ENCODE results near the gene LYZL6.

LYZL6 gene

DNA sequence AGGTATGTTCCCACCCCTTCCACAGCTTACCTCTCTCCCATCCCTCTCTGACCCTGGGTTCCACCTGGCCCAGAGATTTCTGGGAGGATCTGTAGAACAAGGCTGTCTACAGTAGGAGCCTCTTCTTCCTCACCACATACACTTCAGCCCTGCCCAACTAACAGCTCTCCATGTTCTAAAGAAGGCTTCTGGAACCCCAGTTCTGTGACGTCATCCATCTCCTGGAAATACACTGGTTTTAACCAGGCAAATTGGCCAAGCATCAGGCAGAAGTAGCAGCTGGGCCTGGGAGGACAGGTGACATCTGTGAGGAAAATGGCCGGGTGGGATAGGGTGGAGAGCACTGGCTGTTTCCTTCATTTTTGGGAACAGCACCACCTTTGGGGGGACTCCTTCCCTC is at the start of gene LYZL6:
Gene LYZL6 (minus strand): TSS at position 177 of the 400 bp plus-strand sequence. CDS start 4,357 bp downstream, outside the sequence.
- DNase-seq (ENCODE audit: low spot score): no peak

- DNase-seq (ENCODE audit: low spot score): no peak
Measured at GRCh38 chr17:35991075-35991474, 47.6 kb upstream of the LYZL6 start.

DNA sequence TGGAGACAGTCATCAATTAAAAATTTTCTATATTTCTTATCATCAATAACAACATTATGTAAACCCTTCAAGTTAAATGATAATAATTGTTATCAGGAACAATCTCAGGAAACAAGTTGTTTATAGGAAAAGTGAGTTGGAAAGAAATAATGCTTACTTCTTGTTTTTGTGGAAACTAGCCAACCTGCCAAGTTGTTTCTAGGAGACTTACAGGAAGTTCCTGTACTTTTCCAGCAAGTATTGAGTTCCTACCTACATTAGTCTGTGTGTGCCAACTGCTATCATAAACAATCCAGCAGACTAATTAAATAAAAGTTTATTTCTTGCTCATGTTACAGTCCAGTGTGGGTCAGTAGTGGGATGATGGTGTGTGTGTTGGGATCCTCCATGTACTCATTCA is 44.7 kb upstream of the LYZL6 start:
- no peak for DNase-seq (ENCODE audit: low spot score)

DNA sequence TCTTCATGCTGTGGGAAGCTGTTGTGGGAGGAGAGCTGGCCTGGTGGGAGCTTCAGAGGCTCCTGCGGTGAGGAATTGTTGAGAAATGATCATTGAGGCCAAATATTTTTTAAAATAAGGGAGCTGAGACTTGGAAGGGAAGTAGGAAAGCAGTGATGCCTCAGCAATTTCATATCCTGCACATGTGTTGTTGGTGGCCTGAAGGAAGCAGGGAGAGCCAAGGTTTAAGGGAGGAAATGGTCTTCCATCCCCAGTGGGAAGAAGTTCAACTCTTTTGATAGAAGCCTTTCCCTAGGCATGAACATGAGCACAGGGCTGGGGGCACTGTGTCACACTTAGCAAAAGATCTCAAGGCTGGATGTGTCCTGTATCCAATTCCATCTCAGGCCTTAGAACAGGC is 43.1 kb upstream of the LYZL6 start, which contains the start of gene CCL14:
Gene CCL14 (minus strand): TSS at position 87 of the 400 bp plus-strand sequence. CDS start 80 bp downstream, at position 7.
- no peak for DNase-seq (ENCODE audit: low spot score)

DNA sequence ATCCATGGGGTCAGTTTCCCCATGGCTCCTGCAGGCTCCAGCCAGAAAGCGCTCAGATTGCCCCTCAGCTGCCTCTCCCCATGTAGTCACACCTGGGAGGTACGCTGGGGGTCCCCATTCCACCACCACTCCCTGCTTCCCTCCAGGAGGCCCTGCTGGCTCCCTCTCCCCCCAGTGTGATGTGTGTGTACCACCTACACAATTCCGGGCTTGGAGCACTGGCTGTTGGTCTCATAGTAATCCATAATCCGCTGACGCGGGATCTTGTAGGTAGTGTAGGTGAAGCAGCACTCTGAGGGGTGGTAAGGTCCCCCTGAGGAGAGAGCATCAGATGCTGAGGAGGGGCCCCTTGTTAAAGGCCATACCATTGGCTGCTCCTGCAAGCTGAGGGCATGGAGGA is 40.6 kb upstream of the LYZL6 start:
- DNase-seq (ENCODE audit: low spot score): no peak

DNA sequence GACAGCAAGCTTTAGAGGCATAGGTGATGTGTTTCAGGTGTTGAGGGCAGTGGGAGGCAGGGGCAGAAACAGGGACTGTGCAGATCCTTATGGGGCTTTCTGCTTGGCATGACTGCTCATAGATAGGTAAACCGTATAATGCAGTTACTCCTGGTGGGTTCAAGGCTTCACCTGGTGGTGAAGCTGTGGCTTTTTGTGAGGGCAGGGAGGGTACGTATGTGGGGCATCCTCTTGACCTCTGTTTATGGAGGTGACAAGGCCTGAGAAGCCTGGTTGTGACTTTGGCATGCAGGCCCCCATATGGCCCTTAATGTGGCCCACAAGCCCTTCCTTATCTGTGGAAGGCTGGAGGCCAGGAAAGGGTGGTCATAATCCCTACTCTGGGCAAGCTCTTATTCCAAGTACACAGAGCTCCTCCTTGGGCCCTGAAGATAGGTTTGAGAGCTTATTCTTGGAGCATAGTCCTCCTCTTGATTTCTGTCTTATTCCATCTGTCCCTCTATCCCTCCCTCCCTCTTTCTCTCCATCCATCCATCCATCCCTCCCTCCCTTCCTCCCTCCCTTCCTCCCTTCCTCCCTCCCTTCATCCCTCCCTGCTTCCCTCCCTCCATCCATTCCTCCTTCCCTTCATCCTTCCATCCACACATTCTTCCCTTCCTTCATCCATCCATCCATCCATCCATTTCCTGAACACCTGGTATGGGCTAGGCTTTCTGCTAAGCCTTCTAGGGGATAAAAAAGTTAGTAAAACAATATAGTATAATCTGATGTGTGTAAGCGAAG is 39.1 kb upstream of the LYZL6 start:
- DNase-seq (ENCODE audit: low spot score): no peak

GRCh38 chr17:35981908-35982330 is 38.4 kb upstream of the LYZL6 start:
- no peak for DNase-seq (ENCODE audit: low spot score)

DNA sequence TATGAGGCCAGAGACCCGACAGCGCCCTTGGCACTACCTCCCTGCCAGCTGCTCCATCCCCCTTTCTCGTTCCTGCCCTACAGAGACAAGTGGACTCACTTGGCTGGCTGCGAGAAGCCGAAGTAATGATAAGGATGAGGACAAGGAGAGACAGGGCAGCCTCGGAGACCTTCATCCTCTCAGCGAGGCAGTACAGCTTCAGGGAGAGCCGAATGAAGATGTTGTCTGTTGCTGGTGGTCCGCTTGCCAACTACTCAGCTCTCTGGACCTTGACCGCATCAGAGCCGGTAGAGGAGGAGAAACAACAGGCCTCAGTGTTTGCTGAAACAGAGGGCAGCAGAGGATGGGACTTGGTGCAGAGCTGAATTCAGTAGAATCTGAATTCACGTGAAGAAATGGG is 37.7 kb upstream of the LYZL6 start, which contains the start of gene CCL16:
Gene CCL16 (minus strand): TSS at position 252 of the 400 bp plus-strand sequence. CDS start 77 bp downstream, at position 175.
- DNase-seq (ENCODE audit: low spot score): no peak

DNA sequence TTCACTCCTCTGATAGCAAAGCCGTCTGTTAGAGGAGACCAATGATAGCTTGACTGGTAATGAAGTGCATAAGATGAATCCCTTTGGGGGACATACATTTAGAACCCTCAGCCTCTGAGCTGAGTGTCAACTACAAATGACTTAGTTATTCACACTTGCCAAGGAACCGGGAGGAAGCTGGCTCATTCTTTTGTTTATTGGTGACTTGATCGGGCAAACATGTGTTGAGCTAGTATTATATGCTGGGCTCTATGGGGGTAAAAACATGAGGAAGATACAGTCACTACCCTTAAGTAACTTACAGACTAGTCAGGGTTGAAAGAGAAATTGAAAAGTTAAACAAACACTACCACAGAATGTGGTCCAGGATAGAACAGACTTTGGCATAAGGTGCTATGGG is 34.8 kb upstream of the LYZL6 start:
- no peak for DNase-seq (ENCODE audit: low spot score)

GRCh38 chr17:35977509-35977908 is 34.0 kb upstream of the LYZL6 start:
- no peak for DNase-seq (ENCODE audit: low spot score)

DNA sequence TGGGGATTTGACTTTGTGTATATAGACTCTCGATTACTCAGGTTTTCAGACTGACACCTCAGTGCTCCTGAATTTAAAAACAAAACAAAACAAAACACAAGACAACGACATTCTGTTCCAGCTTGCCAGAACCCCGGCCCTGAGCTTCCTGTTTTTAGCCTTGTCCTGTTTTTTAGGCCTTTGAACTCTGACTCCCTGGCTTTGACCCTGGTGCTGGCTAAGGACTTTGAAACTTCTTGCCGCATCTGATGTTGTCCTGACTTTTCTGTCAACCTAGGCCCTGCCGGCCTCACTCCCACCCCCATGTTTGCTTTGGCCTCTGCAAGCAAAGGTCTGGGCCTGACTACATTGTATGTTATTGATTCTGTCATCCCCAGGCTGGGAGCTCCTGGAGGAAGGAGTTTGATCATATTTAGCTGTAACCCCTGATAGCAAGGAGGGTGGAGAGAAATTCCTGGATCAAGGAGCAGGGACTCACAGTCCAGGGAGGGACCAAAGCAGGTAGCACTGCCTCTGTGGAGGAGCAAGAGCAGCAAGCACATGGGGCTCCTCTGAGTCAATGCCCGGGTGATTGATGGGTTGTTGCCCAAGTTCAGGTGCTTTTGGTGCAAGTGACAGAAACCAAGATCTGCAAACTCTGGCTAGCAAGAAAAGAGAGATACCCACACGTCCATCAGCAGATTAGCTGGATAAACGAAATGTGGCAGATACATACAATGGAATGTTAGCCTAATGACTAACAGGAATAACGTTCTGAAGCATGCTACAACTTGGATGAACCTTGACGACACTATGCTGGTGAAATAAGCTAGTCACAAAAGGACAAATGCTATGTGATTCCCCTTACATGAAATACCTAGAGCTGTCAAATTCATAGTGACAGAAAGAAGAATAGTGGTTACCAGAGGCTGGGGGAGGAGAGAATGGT is 30.1 kb upstream of the LYZL6 start:
- DNase-seq (ENCODE audit: low spot score): no peak

DNA sequence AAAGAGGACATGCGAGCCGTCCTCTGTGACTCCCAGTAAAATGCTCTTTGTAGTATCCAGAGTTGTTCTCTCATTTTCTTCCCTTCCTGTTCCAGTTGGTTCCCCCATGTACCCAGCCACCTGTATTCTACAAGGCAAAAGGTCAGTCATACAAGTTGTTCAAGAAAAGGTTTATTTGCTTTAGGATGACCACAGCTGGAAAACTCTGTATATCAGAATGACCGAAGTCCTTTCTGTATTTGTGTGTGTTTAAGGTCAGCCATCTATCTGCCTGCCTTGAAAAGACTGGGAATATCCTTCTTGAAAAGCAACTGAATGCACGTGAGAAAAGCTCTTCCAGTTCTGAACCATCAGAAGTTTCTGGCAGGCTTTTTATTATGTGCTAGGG is 29.4 kb upstream of the LYZL6 start:
- DNase-seq (ENCODE audit: low spot score): no peak

GRCh38 chr17:35972535-35972934 is 29.0 kb upstream of the LYZL6 start:
- no peak for DNase-seq (ENCODE audit: low spot score)

DNA sequence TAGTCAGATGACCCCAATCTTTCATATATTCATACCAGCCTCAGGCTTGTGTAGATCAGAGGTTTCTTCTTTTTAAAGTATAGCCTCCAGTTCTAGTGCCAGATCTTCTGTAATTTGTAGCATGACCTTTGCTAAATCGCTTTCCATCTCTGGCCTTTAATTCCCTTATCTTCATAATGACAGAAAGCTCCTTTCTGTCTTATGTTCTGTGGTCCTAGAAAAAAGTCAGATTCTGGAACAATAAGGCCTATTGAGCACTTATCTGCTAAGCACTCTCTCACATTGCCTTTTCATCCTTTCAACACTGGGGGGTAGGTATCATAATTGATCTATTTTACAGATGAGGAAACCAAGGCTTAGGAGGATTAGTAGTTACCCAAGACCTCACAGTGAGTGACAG is 28.6 kb upstream of the LYZL6 start:
- DNase-seq (ENCODE audit: low spot score): no peak

DNA sequence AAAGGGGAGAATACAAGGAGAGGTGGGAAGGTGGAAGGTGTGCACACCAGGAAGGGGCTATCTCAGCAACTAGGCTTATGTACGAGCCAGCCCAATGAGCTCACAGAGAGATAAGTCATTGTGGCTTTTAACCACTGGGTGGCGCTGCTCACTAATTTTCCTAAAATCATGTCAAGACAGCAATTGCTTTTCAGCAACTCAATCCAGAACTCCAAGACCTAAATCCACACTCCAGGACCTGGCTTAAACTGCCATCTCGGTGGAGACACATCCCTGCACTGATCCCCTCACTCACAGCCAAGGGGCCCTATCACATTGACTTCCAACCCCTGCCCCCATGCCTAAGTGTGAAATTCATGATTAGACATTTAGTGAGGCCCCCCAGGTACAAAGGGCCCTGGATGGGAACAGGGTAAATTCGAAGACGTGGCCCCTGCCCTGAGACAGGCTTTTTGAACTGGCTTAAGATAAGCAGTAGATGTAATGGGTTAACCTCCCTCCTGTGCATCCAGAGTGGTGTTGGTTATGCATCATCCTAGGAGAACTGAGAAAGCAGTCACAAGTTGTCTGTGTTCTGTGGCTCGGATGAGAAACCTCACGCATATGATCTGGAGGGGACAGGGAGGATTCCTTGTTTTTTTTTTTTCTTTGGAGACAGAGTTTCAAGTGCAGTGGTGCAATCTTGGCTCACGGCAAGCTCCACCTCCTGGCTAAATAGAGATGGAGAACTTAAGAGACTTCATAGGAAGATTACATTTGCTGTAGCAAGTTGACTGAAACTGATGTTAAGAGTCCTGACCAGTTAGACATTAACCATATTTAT is 26.3 kb upstream of the LYZL6 start:
- DNase-seq (ENCODE audit: low spot score): peak; percentile 76

DNA sequence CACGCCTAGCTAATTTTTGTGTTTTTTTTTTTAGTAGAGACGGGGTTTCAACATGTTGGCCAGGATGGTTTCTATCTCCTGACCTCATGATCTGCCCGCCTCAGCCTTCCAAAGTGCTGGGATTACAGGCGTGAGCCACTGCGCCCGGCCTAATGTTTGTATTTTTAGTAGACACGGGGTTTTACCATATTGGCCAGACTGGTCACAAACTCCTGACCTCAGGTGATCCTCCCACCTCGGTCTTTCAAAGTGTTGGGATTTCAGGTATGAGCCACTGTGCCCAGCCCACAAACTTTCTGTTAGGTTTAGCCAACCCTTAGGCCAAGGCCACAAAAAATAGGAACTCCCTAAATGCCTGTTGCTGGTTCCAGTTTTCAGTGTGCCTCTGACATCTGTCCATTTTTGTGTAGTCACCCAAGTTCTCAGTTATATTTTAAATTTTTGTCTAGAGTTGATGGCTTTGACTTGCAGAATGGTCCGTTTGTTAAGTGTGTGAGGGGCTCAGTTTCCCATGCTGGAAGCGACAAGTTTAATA is 25.1 kb upstream of the LYZL6 start:
- DNase-seq (ENCODE audit: low spot score): no peak

- DNase-seq (ENCODE audit: low spot score): no peak
Measured at GRCh38 chr17:35965272-35965671, 21.8 kb upstream of the LYZL6 start.

DNA sequence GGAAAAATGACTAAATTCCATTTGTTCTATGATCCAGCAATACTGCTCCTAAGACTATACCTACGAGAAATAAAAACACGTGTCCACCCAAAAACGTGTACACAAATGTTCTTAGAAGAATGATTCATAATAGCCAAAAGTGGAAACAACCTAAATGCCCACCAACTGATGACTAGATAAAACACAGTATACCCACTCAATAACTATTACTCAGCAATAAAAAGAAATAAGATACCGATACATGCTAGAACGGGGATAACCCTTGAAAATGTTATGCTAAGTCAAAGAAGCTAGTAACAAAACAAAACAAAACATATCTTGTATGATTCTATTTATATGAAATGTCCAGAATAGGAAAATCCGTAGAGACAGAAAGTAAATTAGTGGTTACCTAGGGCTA is 20.1 kb upstream of the LYZL6 start:
- no peak for DNase-seq (ENCODE audit: low spot score)

GRCh38 chr17:35953720-35954119 is 10.2 kb upstream of the LYZL6 start:
- no peak for DNase-seq (ENCODE audit: low spot score)

GRCh38 chr17:35949401-35949800 is 5.9 kb upstream of the LYZL6 start:
- DNase-seq (ENCODE audit: low spot score): no peak

DNA sequence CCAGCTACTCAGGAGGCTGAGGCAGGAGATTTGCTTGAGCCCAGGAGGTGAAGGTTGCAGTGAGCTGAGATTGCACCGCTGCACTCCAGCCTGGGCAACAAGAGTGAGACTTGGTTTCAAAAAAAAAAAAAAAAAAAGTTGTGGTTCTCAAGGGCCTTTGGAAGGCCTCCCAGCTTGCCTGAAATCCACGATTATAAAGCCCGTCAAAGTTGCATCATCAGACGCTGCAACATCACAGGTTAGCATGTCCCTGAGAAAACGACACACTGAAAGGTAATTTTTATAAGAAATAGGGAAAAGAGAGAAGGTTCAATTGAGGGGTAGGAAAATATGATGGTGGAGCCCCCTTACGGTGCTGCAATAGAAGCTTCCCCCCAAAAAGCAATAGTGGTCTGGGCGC is 4.6 kb upstream of the LYZL6 start:
- DNase-seq (ENCODE audit: low spot score): no peak

DNA sequence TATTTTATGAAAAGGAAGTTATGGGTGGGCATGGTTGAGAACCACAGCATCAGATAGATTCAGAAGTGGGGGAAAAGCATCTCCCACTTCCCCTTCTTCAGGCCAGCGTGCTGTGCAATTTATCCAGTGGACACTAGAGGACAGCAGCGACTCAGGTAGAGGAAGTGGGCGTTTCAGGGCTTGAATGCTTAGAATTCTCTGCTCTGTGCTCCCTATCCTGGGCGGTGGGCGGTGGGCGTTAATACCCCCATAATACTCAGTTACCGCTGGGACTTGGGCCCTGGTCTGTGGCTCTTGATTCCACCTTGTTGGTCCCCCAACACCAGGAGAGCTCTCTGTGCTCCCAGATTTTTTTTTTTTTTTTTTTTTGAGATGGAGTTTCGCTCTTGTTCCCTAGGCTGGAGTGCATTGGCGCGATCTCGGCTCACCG is 3.7 kb upstream of the LYZL6 start:
- peak; percentile 46 for DNase-seq (ENCODE audit: low spot score)
